SU-DHL-6 (cell line): ENCODE measurements around the gene MVP.

Source experiments
- H2AFZ ChIP-seq: fragments of 200-600 bp; sonication (generic); 2 replicates; pipeline ENCODE4 v1.6.1; 2014; ENCODE audit warnings: low read depth, mild to moderate bottlenecking, moderate library complexity, mixed read lengths, antibody characterized with exemption, low read length; ENCODE audit not compliant: severe bottlenecking
- H3F3A ChIP-seq: fragments of 200-600 bp; shearing (Covaris generic); 2 replicates; pipeline ENCODE4 v1.6.0; 2016; ENCODE audit warnings: antibody characterized with exemption, mild to moderate bottlenecking; ENCODE audit not compliant: insufficient read depth
- H3K27ac ChIP-seq: fragments of 200-600 bp; sonication (generic); 2 replicates; pipeline ENCODE4 v1.5.1; 2016; ENCODE audit warnings: low read depth, mild to moderate bottlenecking, low read length, moderate library complexity, mixed read lengths
- H3K27me3 ChIP-seq: fragments of 200-600 bp; sonication (generic), shearing (Covaris generic); 2 replicates; pipeline ENCODE4 v1.6.0; 2014; ENCODE audit warnings: mild to moderate bottlenecking, low read length
- H3K36me3 ChIP-seq: fragments of 200-600 bp; sonication (generic); 2 replicates; pipeline ENCODE4 v1.6.1; 2014; ENCODE audit warnings: mild to moderate bottlenecking, low read length, mixed read lengths
- H3K4me2 ChIP-seq: fragments of 300-600, 200-600 bp; shearing (Covaris generic), sonication (generic); 2 replicates; pipeline ENCODE4 v1.6.0; 2014; ENCODE audit warnings: low read length, low read depth, mild to moderate bottlenecking; ENCODE audit not compliant: poor library complexity, severe bottlenecking
- H3K4me3 ChIP-seq: fragments of 200-600 bp; sonication (generic); 2 replicates; pipeline ENCODE4 v1.5.1; 2014; ENCODE audit warnings: antibody characterized with exemption, low read length, mild to moderate bottlenecking, mixed read lengths; ENCODE audit not compliant: insufficient read depth, poor library complexity, severe bottlenecking
- H3K79me2 ChIP-seq: fragments of 200-600 bp; sonication (generic); 2 replicates; pipeline ENCODE4 v1.6.1; 2014; ENCODE audit warnings: mild to moderate bottlenecking, low read length, moderate library complexity; ENCODE audit not compliant: insufficient read depth
- H3K9ac ChIP-seq: fragments of 200-600 bp; sonication (generic); 2 replicates; pipeline ENCODE4 v1.7.0; 2014; ENCODE audit warnings: mild to moderate bottlenecking, low read length
- H3K9me2 ChIP-seq: fragments of 200-600 bp; sonication (generic); replicated peaks from 2 replicates; pipeline ENCODE4 v1.6.1; 2014; ENCODE audit warnings: low read length; ENCODE audit not compliant: insufficient read depth
- H3K9me3 ChIP-seq: fragments of 200-600 bp; sonication (generic); 2 replicates; pipeline ENCODE4 v1.6.1; 2014; ENCODE audit warnings: low read length, mixed read lengths; ENCODE audit not compliant: insufficient read depth
- H4K20me1 ChIP-seq: fragments of 200-600 bp; sonication (generic); 2 replicates; pipeline ENCODE4 v1.6.1; 2014; ENCODE audit warnings: low read depth, mild to moderate bottlenecking, antibody characterized with exemption, low read length, moderate library complexity, mixed read lengths
- CTCF ChIP-seq: fragments of 200-600 bp; sonication (generic); IDR thresholded peaks from one replicate; pipeline ENCODE4 v1.5.1; 2017; ENCODE audit warnings: antibody characterized with exemption, mild to moderate bottlenecking, low read length, moderate library complexity; ENCODE audit not compliant: insufficient read depth, poor library complexity, severe bottlenecking
- EZH2phosphoT487 ChIP-seq: fragments of 200-600 bp; sonication (generic), shearing (Covaris generic); conservative IDR thresholded peaks from 2 replicates; pipeline ENCODE4 v1.6.1; 2018; ENCODE audit warnings: mild to moderate bottlenecking, antibody characterized with exemption, low read length, moderate library complexity, mixed read lengths

Gene MVP

GRCh38 chr16:29893553-29893952, 73.3 kb downstream of the MVP start:
- Histone ChIP-seq H3K9me2 (no peaks in the 10 kb centered on the region), H4K20me1 (no peaks in the 10 kb centered on the region), H2AFZ (no peak overlapping the region), H3K36me3 (no peaks in the 10 kb centered on the region), H3K27ac (no peak overlapping the region), H3F3A (no peaks in the 10 kb centered on the region), H3K4me3 (no peak overlapping the region), H3K27me3 (no peaks in the 10 kb centered on the region), H3K4me2 (no peak overlapping the region), H3K9ac (no peak overlapping the region), H3K9me3 (no peaks in the 10 kb centered on the region), H3K79me2 (no peaks in the 10 kb centered on the region)
- TF ChIP-seq EZH2phosphoT487 = no peak
- TF ChIP-seq CTCF = no peak

GRCh38 chr16:29894352-29894751, 74.1 kb downstream of the MVP start:
- Histone ChIP-seq H4K20me1 (no peaks in the 10 kb centered on the region), H3K27me3 (no peaks in the 10 kb centered on the region), H2AFZ (no peak overlapping the region), H3F3A (no peaks in the 10 kb centered on the region), H3K36me3 (no peaks in the 10 kb centered on the region), H3K4me3 (no peak overlapping the region), H3K27ac (no peak overlapping the region), H3K4me2 (no peak overlapping the region), H3K9me3 (no peaks in the 10 kb centered on the region), H3K79me2 (no peaks in the 10 kb centered on the region), H3K9me2 (no peaks in the 10 kb centered on the region), H3K9ac (no peak overlapping the region)
- TF ChIP-seq CTCF (no peak), EZH2phosphoT487 (no peak)

GRCh38 chr16:29896841-29897240, 76.6 kb downstream of the MVP start:
- Histone ChIP-seq H3K9me2 (no peaks in the 10 kb centered on the region), H3F3A (no peaks in the 10 kb centered on the region), H3K9ac (no peak overlapping the region), H3K36me3 (no peaks in the 10 kb centered on the region), H3K4me2 (no peak overlapping the region), H3K27ac (no peak overlapping the region), H3K79me2 (no peaks in the 10 kb centered on the region), H4K20me1 (no peaks in the 10 kb centered on the region), H3K27me3 (no peaks in the 10 kb centered on the region), H3K9me3 (no peaks in the 10 kb centered on the region), H3K4me3 (no peak overlapping the region), H2AFZ (no peak overlapping the region)
- TF ChIP-seq EZH2phosphoT487 (no peak), CTCF (no peak)

GRCh38 chr16:29897333-29897732, 77.1 kb downstream of the MVP start:
- Histone ChIP-seq H4K20me1 (no peaks in the 10 kb centered on the region), H2AFZ (no peak overlapping the region), H3K36me3 (no peaks in the 10 kb centered on the region), H3F3A (no peaks in the 10 kb centered on the region), H3K79me2 (no peaks in the 10 kb centered on the region), H3K4me3 (no peak overlapping the region), H3K9me2 (no peaks in the 10 kb centered on the region), H3K27ac (no peak overlapping the region), H3K9ac (no peak overlapping the region), H3K27me3 (no peaks in the 10 kb centered on the region), H3K9me3 (no peaks in the 10 kb centered on the region), H3K4me2 (no peak overlapping the region)
- TF ChIP-seq EZH2phosphoT487 = no peak
- no peak for TF ChIP-seq CTCF
